Measurements from ENCODE around the gene TBC1D1. TPM values are rescaled to one million over a fixed set of nuclear protein-coding genes. Genes with fewer than 3 reads are reported as not detected.

TBC1D1 gene
- total and polyA plus RNA-seq, 2 of the 8 experiments (the other 6 are each of a cell fraction or from before 2014, with no cell fraction given): 96.9 to 162 TPM

- TF ChIP-seq CHD7 (IDR thresholded peaks at IDR 0.05; ENCODE audit: insufficient replicate concordance, low read length) (no peak), RNF2 (IDR thresholded peaks at IDR 0.05; ENCODE audit: borderline replicate concordance, low read depth, low read length, missing control alignments, poor library complexity, severe bottlenecking) (no peak), SP4 (IDR thresholded peaks at IDR 0.05; ENCODE audit: low read length) (no peak), TCF12 (IDR thresholded peaks at IDR 0.05; ENCODE audit: low read depth, low read length) (no peak), RFX5 (IDR thresholded peaks at IDR 0.05; ENCODE audit: borderline replicate concordance, low read depth, low read length) (no peak), SAP30 (IDR thresholded peaks at IDR 0.05; ENCODE audit: insufficient read depth, insufficient replicate concordance, low read length) (no peak), EGR1 (IDR thresholded peaks at IDR 0.05; ENCODE audit: borderline replicate concordance, low read depth, low read length) (no peak), NRF1 (IDR thresholded peaks at IDR 0.05; ENCODE audit: low read depth, low read length) (no peak), HDAC2 (IDR thresholded peaks at IDR 0.05; ENCODE audit: borderline replicate concordance in 1 of 2, low read depth in 2 of 2, low read length in 2 of 2) (no peak), BRCA1 (IDR thresholded peaks at IDR 0.05; ENCODE audit: low read depth, low read length) (no peak), CTBP2 (IDR thresholded peaks at IDR 0.05; ENCODE audit: borderline replicate concordance, insufficient read depth, insufficient read length, low read length) (no peak)
Observed at GRCh38 chr4:38188631-38189101, 297.8 kb downstream of the TBC1D1 start (continued).
